ENCODE data around the gene KRTAP9-7. TPM values are rescaled to one million over a fixed set of nuclear protein-coding genes. Genes with fewer than 3 reads are reported as not detected.

Gene KRTAP9-7
- total RNA-seq, 1 donor from 2014 or later, result not detected

- Mint-ChIP-seq H3K4me1 (peaks cover 6% of the 10 kb centered on the region), H3K9me3 (peaks cover 8% of the 10 kb centered on the region), H3K4me3 (no peak overlapping the region), H3K27me3 (ENCODE audit: low read depth) (peaks cover 13% of the 10 kb centered on the region), H3K27ac (no peak overlapping the region), H3K36me3 (no peaks in the 10 kb centered on the region)
- TF ChIP-seq CTCF (IDR thresholded peaks at IDR 0.05; ENCODE audit: unreplicated experiment), result no peak
- no peak for DNase-seq (ENCODE audit: low spot score in 2 of 2, unreplicated experiment in 2 of 2)
These were observed 2.9 kb downstream of the KRTAP9-7 start for GRCh38 chr17:41278176-41278955.

GRCh38 chr17:41284043-41284442 lies 8.5 kb downstream of the KRTAP9-7 start:
- H3K36me3 Mint-ChIP-seq, result no peaks in the 10 kb centered on the region
- no peak overlapping the region for H3K4me3 Mint-ChIP-seq
- peaks cover 26% of the 10 kb centered on the region for H3K4me1 Mint-ChIP-seq
- DNase-seq (ENCODE audit: low spot score in 2 of 2, unreplicated experiment in 2 of 2), result no peak
- no peaks in the 10 kb centered on the region for H3K27me3 Mint-ChIP-seq (ENCODE audit: low read depth)
- H3K27ac Mint-ChIP-seq, result peak overlapping the region; percentile 64
- no peak for TF ChIP-seq CTCF (IDR thresholded peaks at IDR 0.05; ENCODE audit: unreplicated experiment)
- H3K9me3 Mint-ChIP-seq, result peaks cover 8% of the 10 kb centered on the region

GRCh38 chr17:41284546-41284945 lies 9.0 kb downstream of the KRTAP9-7 start:
- H3K9me3 Mint-ChIP-seq, result peaks cover 7% of the 10 kb centered on the region
- H3K4me1 Mint-ChIP-seq, result peaks cover 26% of the 10 kb centered on the region
- DNase-seq (ENCODE audit: low spot score in 2 of 2, unreplicated experiment in 2 of 2), result no peak
- H3K27ac Mint-ChIP-seq, result peak overlapping the region; percentile 65
- TF ChIP-seq CTCF (IDR thresholded peaks at IDR 0.05; ENCODE audit: unreplicated experiment), result no peak
- H3K4me3 Mint-ChIP-seq, result no peak overlapping the region
- H3K36me3 Mint-ChIP-seq, result no peaks in the 10 kb centered on the region
- no peaks in the 10 kb centered on the region for H3K27me3 Mint-ChIP-seq (ENCODE audit: low read depth)

GRCh38 chr17:41287050-41287449 lies 11.6 kb downstream of the KRTAP9-7 start:
- no peak for DNase-seq (ENCODE audit: low spot score in 2 of 2, unreplicated experiment in 2 of 2)
- H3K36me3 Mint-ChIP-seq, result no peaks in the 10 kb centered on the region
- H3K4me1 Mint-ChIP-seq, result peaks cover 39% of the 10 kb centered on the region
- no peaks in the 10 kb centered on the region for H3K9me3 Mint-ChIP-seq
- H3K27me3 Mint-ChIP-seq (ENCODE audit: low read depth), result no peaks in the 10 kb centered on the region
- no peak for TF ChIP-seq CTCF (IDR thresholded peaks at IDR 0.05; ENCODE audit: unreplicated experiment)
- no peak overlapping the region for H3K27ac Mint-ChIP-seq
- H3K4me3 Mint-ChIP-seq, result no peak overlapping the region

- Mint-ChIP-seq H3K9me3 (peaks cover 3% of the 10 kb centered on the region), H3K4me3 (no peak overlapping the region), H3K27ac (no peak overlapping the region), H3K36me3 (no peaks in the 10 kb centered on the region), H3K4me1 (peaks cover 28% of the 10 kb centered on the region), H3K27me3 (ENCODE audit: low read depth) (no peaks in the 10 kb centered on the region)
- TF ChIP-seq CTCF (IDR thresholded peaks at IDR 0.05; ENCODE audit: unreplicated experiment), result no peak
- DNase-seq (ENCODE audit: low spot score in 2 of 2, unreplicated experiment in 2 of 2), result no peak
These were observed 18.5 kb downstream of the KRTAP9-7 start for GRCh38 chr17:41294016-41294415.
